ENCODE data around the gene SLC1A1. TPM values are rescaled to one million over a fixed set of nuclear protein-coding genes. Genes with fewer than 3 reads are reported as not detected.

Gene SLC1A1
- total and polyA plus RNA-seq, 11 donors = 1.0 to 4.6 (median 1.9) TPM

DNA sequence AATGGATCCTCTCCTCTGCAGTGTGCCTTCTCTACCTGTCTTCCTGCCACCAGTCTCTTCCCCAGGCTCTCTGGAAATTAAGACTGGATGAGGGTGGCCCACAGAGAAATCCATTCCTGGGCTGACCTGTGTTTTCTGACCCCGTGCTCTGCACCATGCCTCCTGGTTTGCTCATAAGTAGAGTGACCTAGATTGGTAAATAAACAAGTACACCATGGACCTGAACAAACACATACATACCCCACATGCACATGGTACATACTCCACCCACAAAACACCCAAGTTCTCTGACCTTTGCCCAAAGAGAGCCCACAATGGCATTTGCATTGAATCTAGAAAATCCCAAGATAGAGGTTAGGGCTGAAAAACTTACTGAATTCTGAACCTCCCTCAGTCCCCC is 94.4 kb downstream of the SLC1A1 start:
- intact Hi-C loops (cut with DNase I) = no loop called here
- WGBS, 4 donors = 95 to 100% (median 100%) methylated on average over 1 of the region's 1 CpG
- ATAC-seq = no peak
- Histone ChIP-seq H3K9me3 (no peaks in the 10 kb centered on the region), H3K27me3 (no peaks in the 10 kb centered on the region), H3K4me1 (peaks cover 0 to 8% (median 0%) of the 10 kb centered on the region in 12 donors), H3K36me3 (peaks cover 0 to 16% (median 0%) of the 10 kb centered on the region in 9 donors), H3K4me3 (no peak overlapping the region), H3K27ac (no peak overlapping the region)
- no peak for DNase-seq
- no peak for TF ChIP-seq POLR2A (IDR thresholded peaks at IDR 0.05)
- TF ChIP-seq, protein P1, sequence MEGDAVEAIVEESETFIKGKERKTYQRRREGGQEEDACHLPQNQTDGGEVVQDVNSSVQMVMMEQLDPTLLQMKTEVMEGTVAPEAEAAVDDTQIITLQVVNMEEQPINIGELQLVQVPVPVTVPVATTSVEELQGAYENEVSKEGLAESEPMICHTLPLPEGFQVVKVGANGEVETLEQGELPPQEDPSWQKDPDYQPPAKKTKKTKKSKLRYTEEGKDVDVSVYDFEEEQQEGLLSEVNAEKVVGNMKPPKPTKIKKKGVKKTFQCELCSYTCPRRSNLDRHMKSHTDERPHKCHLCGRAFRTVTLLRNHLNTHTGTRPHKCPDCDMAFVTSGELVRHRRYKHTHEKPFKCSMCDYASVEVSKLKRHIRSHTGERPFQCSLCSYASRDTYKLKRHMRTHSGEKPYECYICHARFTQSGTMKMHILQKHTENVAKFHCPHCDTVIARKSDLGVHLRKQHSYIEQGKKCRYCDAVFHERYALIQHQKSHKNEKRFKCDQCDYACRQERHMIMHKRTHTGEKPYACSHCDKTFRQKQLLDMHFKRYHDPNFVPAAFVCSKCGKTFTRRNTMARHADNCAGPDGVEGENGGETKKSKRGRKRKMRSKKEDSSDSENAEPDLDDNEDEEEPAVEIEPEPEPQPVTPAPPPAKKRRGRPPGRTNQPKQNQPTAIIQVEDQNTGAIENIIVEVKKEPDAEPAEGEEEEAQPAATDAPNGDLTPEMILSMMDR (IDR thresholded peaks at IDR 0.05) = no peak

DNA sequence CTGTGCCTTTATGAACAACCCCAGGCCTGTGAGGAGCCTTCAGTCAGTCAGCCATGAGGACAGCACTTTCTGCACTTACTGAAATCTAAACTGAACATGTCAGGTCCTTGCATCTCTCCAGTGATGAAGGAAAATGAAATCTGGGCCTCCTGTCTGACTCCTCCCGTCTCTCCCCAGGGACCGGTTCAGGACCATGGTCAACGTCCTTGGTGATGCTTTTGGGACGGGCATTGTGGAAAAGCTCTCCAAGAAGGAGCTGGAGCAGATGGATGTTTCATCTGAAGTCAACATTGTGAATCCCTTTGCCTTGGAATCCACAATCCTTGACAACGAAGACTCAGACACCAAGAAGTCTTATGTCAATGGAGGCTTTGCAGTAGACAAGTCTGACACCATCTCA is 94.9 kb downstream of the SLC1A1 start:
- no peak for TF ChIP-seq POLR2A (IDR thresholded peaks at IDR 0.05)
- TF ChIP-seq, protein P1 (IDR thresholded peaks at IDR 0.05) = no peak
- intact Hi-C loops (cut with DNase I) = no loop called here
- peaks cover 0 to 16% (median 0%) of the 10 kb centered on the region in 9 donors for H3K36me3 ChIP-seq
- DNase-seq (no peak), ATAC-seq (no peak)
- H3K4me1 ChIP-seq = peaks cover 0 to 8% (median 0%) of the 10 kb centered on the region in 12 donors
- no peak overlapping the region for H3K27ac ChIP-seq
- H3K27me3 ChIP-seq = no peaks in the 10 kb centered on the region
- 69 to 84% (median 82%) methylated on average over 5 of the region's 5 CpGs for WGBS, 4 donors
- H3K9me3 ChIP-seq = no peaks in the 10 kb centered on the region
- H3K4me3 ChIP-seq = no peak overlapping the region

DNA sequence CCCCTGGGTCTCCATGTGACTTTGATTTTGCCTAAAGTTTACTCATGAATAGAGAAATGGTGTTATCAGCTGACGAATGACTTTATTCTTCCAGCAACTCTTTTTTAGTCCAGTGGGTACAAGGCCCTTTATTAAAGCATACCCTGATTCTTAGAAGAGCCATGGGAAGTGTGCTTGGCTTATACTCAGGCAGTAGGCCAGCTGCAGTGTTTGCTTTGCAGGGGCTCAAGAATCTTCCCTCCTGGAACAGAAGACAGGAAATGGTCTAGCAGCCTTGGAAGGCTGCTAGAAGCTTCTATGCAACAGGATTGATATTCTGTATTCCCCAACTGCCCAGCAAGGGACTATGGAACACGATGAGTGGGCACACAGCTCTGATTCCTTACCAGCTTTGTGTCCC is 98.5 kb downstream of the SLC1A1 start:
- H3K27me3 ChIP-seq = no peaks in the 10 kb centered on the region
- H3K4me3 ChIP-seq = no peak overlapping the region
- no peak for TF ChIP-seq POLR2A (IDR thresholded peaks at IDR 0.05)
- TF ChIP-seq, protein P1 (IDR thresholded peaks at IDR 0.05) = no peak
- no peak for ATAC-seq
- intact Hi-C loops (cut with DNase I) = no loop called here
- H3K4me1 ChIP-seq = peaks cover 0 to 21% (median 7%) of the 10 kb centered on the region in 12 donors
- H3K36me3 ChIP-seq = peaks cover 0 to 12% (median 0%) of the 10 kb centered on the region in 9 donors
- DNase-seq = no peak
- WGBS, 4 donors = 48 to 75% (median 59%) methylated on average over 2 of the region's 2 CpGs
- H3K9me3 ChIP-seq = no peaks in the 10 kb centered on the region
- no peak overlapping the region for H3K27ac ChIP-seq

DNA sequence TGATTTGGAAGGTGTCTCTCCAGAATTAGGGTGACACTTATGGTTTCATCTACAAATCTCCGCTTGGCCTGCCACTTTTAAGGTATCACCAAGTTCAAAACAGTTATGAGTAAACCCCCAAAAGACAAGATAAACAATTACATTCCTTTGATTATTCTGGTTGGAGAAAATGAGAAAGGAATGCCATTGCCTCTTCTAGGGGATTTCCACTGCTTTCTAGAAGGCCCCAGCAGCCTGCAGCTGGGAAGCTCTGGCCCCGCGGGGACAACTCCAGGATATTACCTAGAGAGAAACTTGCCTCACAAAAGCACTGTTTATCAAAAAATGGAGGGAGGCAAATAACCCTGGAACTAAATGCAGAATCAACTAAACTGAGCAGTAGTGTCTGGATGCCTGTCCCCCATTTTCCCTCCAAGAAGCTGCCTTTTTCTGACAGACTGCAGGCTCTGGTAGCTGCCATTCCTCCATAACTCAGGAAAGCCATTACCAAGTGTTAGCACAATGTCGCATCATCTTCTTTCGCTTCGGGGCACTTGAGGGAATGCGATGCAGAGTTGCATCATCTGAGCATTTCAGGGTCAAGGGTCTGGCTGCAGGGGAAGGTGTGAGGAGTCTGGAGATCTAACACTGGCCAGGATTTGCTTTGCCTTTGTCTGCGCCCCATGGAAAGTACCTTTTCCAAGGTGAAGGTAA is 100.3 kb downstream of the SLC1A1 start:
- intact Hi-C loops (cut with DNase I) = loop anchor here in 1 of 10 donors (10.0 kb wide), 1 partner anchor 64 kb away; no protein-coding TSS in a partner anchor
- DNase-seq (no peak), ATAC-seq (no peak)
- H3K9me3 ChIP-seq = no peaks in the 10 kb centered on the region
- H3K4me1 ChIP-seq = peaks cover 0 to 21% (median 8%) of the 10 kb centered on the region in 12 donors
- WGBS, 4 donors = 79 to 85% (median 81%) methylated on average over 8 of the region's 8 CpGs
- no peak overlapping the region for H3K4me3 ChIP-seq
- peak overlapping the region in 1 of 12 donors; percentile 19 for H3K27ac ChIP-seq
- no peaks in the 10 kb centered on the region for H3K27me3 ChIP-seq
- H3K36me3 ChIP-seq = peaks cover 0 to under 1% (median 0%) of the 10 kb centered on the region in 9 donors
- TF ChIP-seq, protein P1 (IDR thresholded peaks at IDR 0.05) = no peak
- no peak for TF ChIP-seq POLR2A (IDR thresholded peaks at IDR 0.05)

Measured in heart left ventricle (tissue), 16 donors.